Ascending aorta (tissue), 2 donors: Measurements from ENCODE around the gene ARPC1A. TPM values are rescaled to one million over a fixed set of nuclear protein-coding genes. Genes with fewer than 3 reads are reported as not detected.
"Not testable (repeated sequence)": the region's sequence is repeated elsewhere in the genome, so short reads cannot be mapped to it uniquely, and the experiment has no call there.

ENCODE experiments used
- DNase-seq, 2 donors: peaks; one replicate each; pipeline ENCODE4 v3.0.0-alpha.2; 2019; ENCODE audit warnings: low spot score in 2 of 2
- H3K27ac ChIP-seq, 2 donors: fragments of 200-600 bp; sonication (generic); one replicate each; pipeline ENCODE4 v1.5.1; 2016 to 2017; ENCODE audit warnings: mild to moderate bottlenecking in 1 of 2
- H3K27me3 ChIP-seq: fragments of 200-600 bp; sonication (generic); one replicate; pipeline ENCODE4 v1.5.1; 2017
- H3K36me3 ChIP-seq, 2 donors: fragments of 200-600 bp; sonication (generic); one replicate each; pipeline ENCODE4 v1.5.1; 2016
- H3K4me1 ChIP-seq, 2 donors: fragments of 200-600 bp; sonication (generic); one replicate each; pipeline ENCODE4 v1.5.1; 2016 to 2017; ENCODE audit warnings: mild to moderate bottlenecking in 1 of 2
- H3K4me3 ChIP-seq, 2 donors: fragments of 200-600 bp; sonication (generic); one replicate each; pipeline ENCODE4 v1.5.1; 2016 to 2017; ENCODE audit warnings: mild to moderate bottlenecking in 1 of 2
- H3K9me3 ChIP-seq, 2 donors: fragments of 200-600 bp; sonication (generic); one replicate each; pipeline ENCODE4 v1.5.1; 2016
- CTCF ChIP-seq, 3 experiments: fragments of 200-600 bp in 2 of 3; fragments of 450-650 bp in 1 of 3; sonication (generic) in 2 of 3; IDR thresholded peaks; one replicate each; pipeline ENCODE4 v1.5.1; 2016 to 2019; ENCODE audit warnings: antibody characterized with exemption in 3 of 3, mild to moderate bottlenecking in 1 of 3, moderate library complexity in 1 of 3
- intact Hi-C: fragments of 100-400 bp; cut with DNase I; formaldehyde crosslinking; loops from one replicate; pipeline ENCODE4 v1.15.1; 2023
- total RNA-seq: library from RNA; depleted of rRNA; stranded (reverse); fragments of >200 nt; gene quantifications from one replicate; pipeline ENCODE4 v1.1.0, GENCODE V29; 2016

Gene ARPC1A
- total RNA-seq, 1 donor from 2014 or later: 87.7 TPM

- Histone ChIP-seq H3K27me3 (no peaks in the 10 kb centered on the region), H3K4me3 (peak overlapping the region; percentile 78 to 82), H3K4me1 (peaks cover 11 to 33% of the 10 kb centered on the region in 2 donors), H3K36me3 (no peaks in the 10 kb centered on the region), H3K9me3 (no peaks in the 10 kb centered on the region), H3K27ac (peak overlapping the region; percentile 84 to 85)
- intact Hi-C loops: loop anchor here (1.0 to 5.0 kb wide), 2 partner anchors 50 to 82 kb away; partner anchors contain the start of genes BUD31 and PDAP1
- DNase-seq: no peak
- TF ChIP-seq CTCF (IDR thresholded peaks at IDR 0.05): no peak
Observed at GRCh38 chr7:99325001-99325493, 651 bp upstream of the ARPC1A start.

DNA sequence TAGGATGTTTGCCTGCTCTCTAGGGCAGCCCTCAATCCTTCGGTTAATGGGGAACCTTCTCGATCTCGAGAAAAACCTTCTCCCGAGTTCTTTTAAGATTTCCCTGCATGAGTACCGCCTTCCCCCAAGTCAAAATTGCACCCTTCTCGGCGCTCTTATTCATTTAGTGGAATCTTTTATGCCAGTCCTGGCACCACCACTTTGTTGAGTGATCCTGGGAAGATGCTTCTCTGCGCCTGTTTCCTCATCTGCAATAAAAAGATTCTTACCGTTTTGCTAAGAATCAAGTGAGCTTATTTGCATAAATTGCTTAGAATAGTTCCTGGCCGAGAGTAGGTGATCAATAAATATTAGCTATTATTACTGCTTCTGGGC is 697 bp downstream of the ARPC1A start:
- Histone ChIP-seq H3K9me3 (no peaks in the 10 kb centered on the region), H3K4me3 (peak overlapping the region; percentile 78 to 82), H3K4me1 (peaks cover 11 to 41% of the 10 kb centered on the region in 2 donors), H3K27me3 (no peaks in the 10 kb centered on the region), H3K36me3 (no peaks in the 10 kb centered on the region), H3K27ac (peak overlapping the region; percentile 84 to 85)
- no peak for TF ChIP-seq CTCF (IDR thresholded peaks at IDR 0.05)
- intact Hi-C loops: loop anchor here (5.0 kb wide), 1 partner anchor 81 kb away; the partner anchor contains the start of genes BUD31 and PDAP1
- DNase-seq: no peak

- Histone ChIP-seq H3K36me3 (peaks cover 22 to 23% of the 10 kb centered on the region in 2 donors), H3K4me1 (peaks cover 8 to 34% of the 10 kb centered on the region in 2 donors), H3K27ac (peak overlapping the region in 1 of 2 donors; percentile 41)
- H3K9me3 ChIP-seq, H3K27me3 ChIP-seq, DNase-seq, H3K4me3 ChIP-seq, intact Hi-C loops: not testable (repeated sequence)
Observed at GRCh38 chr7:99330314-99330961, 4.7 kb downstream of the ARPC1A start.

GRCh38 chr7:99331002-99331401 is 5.3 kb downstream of the ARPC1A start:
- peaks cover 26 to 28% of the 10 kb centered on the region in 2 donors for H3K36me3 ChIP-seq
- H3K27me3 ChIP-seq: no peaks in the 10 kb centered on the region
- peaks cover 8 to 34% of the 10 kb centered on the region in 2 donors for H3K4me1 ChIP-seq
- no peak for DNase-seq
- TF ChIP-seq CTCF (IDR thresholded peaks at IDR 0.05): no peak
- H3K9me3 ChIP-seq: no peaks in the 10 kb centered on the region
- no peak overlapping the region for H3K4me3 ChIP-seq
- intact Hi-C loops: no loop called here
- H3K27ac ChIP-seq: no peak overlapping the region

DNA sequence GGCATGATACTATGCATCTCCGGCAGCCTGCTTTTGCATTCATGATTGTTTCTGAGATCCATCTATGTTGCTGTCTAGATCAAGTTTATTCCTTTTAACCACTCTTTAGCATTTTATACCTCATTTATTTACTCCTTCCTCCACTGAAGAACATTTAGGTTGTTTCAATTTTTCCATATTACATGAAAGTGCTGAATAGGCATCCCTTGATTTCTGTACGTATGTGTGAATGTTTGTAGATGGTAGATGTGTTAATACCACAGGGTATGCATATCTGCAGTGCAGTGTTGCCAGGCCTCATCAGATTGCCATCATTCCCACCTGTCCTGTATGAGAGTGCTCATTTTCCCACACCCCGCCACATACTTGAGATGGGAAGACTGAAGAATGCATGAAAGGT is 13.9 kb downstream of the ARPC1A start:
- H3K27me3 ChIP-seq: no peaks in the 10 kb centered on the region
- intact Hi-C loops: no loop called here
- H3K27ac ChIP-seq: peak overlapping the region; percentile 82 to 92
- H3K36me3 ChIP-seq: peaks cover 53 to 70% of the 10 kb centered on the region in 2 donors
- no peak for DNase-seq
- no peak for TF ChIP-seq CTCF (IDR thresholded peaks at IDR 0.05)
- H3K9me3 ChIP-seq: no peaks in the 10 kb centered on the region
- H3K4me1 ChIP-seq: peaks cover 8 to 26% of the 10 kb centered on the region in 2 donors
- no peak overlapping the region for H3K4me3 ChIP-seq

DNA sequence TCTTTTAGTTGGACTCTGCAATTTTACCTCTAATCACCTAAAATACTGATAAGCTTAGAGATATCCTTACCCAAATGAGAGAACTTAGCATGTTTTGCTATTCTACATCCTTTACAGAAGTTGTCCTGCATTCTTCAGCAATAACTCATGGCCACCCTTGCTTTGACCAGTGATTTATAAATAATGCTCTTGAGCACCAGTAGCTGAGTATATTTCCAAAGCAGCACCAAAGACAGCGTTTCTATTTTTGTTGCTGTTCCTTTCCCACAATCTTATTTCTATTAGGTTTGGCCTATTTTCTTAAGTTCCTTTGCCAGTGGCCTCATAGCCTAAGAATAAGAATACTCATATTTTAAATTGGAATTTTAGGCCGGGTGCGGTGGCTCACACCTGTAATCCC is 15.0 kb downstream of the ARPC1A start:
- DNase-seq: no peak
- Histone ChIP-seq H3K27ac (peak overlapping the region; percentile 82 to 92), H3K9me3 (no peaks in the 10 kb centered on the region), H3K36me3 (peaks cover 46 to 60% of the 10 kb centered on the region in 2 donors), H3K4me1 (peaks cover 11 to 26% of the 10 kb centered on the region in 2 donors), H3K4me3 (no peak overlapping the region), H3K27me3 (no peaks in the 10 kb centered on the region)
- intact Hi-C loops: no loop called here
- TF ChIP-seq CTCF (IDR thresholded peaks at IDR 0.05): no peak
